Loucy (cell line): ENCODE measurements around the gene EFNB2.

Experiments used
- H2AFZ ChIP-seq: fragments of 200-600 bp; sonication (generic); 2 replicates; pipeline ENCODE4 v1.6.0; 2016; ENCODE audit warnings: antibody characterized with exemption, mild to moderate bottlenecking, low read length, moderate library complexity
- H3F3A ChIP-seq: fragments of 200-600 bp; 2 replicates; pipeline ENCODE4 v1.6.0; 2016; ENCODE audit warnings: antibody characterized with exemption, low read depth, mild to moderate bottlenecking
- H3K27me3 ChIP-seq: fragments of 200-600 bp; sonication (generic); 2 replicates; pipeline ENCODE4 v1.6.1; 2014; ENCODE audit warnings: low read length, mild to moderate bottlenecking; ENCODE audit not compliant: insufficient read depth, poor library complexity, severe bottlenecking
- H3K36me3 ChIP-seq: fragments of 200-600 bp; sonication (generic); 2 replicates; pipeline ENCODE4 v1.6.1; 2016; ENCODE audit warnings: low read length; ENCODE audit not compliant: insufficient read depth
- H3K4me1 ChIP-seq: fragments of 200-600 bp; sonication (generic); 2 replicates; pipeline ENCODE4 v1.5.1; 2014; ENCODE audit warnings: low read length, mild to moderate bottlenecking; ENCODE audit not compliant: insufficient read depth, poor library complexity, severe bottlenecking
- H3K4me2 ChIP-seq: fragments of 200-600 bp; sonication (generic); 2 replicates; pipeline ENCODE4 v1.6.0; 2014; ENCODE audit warnings: antibody characterized with exemption, low read length, low read depth, mild to moderate bottlenecking; ENCODE audit not compliant: poor library complexity, severe bottlenecking
- H3K4me3 ChIP-seq: fragments of 200-600 bp; sonication (generic); 2 replicates; pipeline ENCODE4 v1.5.1; 2014; ENCODE audit warnings: low read length, mild to moderate bottlenecking, mixed read lengths; ENCODE audit not compliant: poor library complexity, severe bottlenecking
- H3K79me2 ChIP-seq: fragments of 200-600 bp; sonication (generic); 2 replicates; pipeline ENCODE4 v1.6.1; 2014; ENCODE audit warnings: low read length; ENCODE audit not compliant: insufficient read depth
- H3K9ac ChIP-seq: fragments of 200-600 bp; sonication (generic); 2 replicates; pipeline ENCODE4 v1.6.0; 2014; ENCODE audit warnings: mild to moderate bottlenecking, low read depth, low read length, moderate library complexity; ENCODE audit not compliant: poor library complexity, severe bottlenecking
- H3K9me2 ChIP-seq: fragments of 200-600 bp; sonication (generic); replicated peaks from 2 replicates; pipeline ENCODE4 v1.6.1; 2016; ENCODE audit warnings: low read depth, low read length, mixed read lengths
- H3K9me3 ChIP-seq: fragments of 200-600 bp; sonication (generic); 2 replicates; pipeline ENCODE4 v1.6.1; 2014; ENCODE audit warnings: mild to moderate bottlenecking, antibody characterized with exemption, low read length, low read depth; ENCODE audit not compliant: insufficient read depth
- H4K20me1 ChIP-seq: fragments of 200-600 bp; sonication (generic); 2 replicates; pipeline ENCODE4 v1.6.0; 2014; ENCODE audit warnings: antibody characterized with exemption, low read length, mild to moderate bottlenecking; ENCODE audit not compliant: insufficient read depth, poor library complexity, severe bottlenecking
- EZH2phosphoT487 ChIP-seq: fragments of 200-600 bp; IDR thresholded peaks from 2 replicates; pipeline ENCODE4 v1.6.1; 2018; ENCODE audit warnings: antibody characterized with exemption, mild to moderate bottlenecking, moderate library complexity, borderline replicate concordance
- TF ChIP-seq, protein P1 (sequence below): fragments of 200-600 bp; sonication (generic); conservative IDR thresholded peaks from 2 replicates; pipeline ENCODE4 v1.5.1; 2014; ENCODE audit warnings: mild to moderate bottlenecking, antibody characterized with exemption, low read length

Gene EFNB2

DNA sequence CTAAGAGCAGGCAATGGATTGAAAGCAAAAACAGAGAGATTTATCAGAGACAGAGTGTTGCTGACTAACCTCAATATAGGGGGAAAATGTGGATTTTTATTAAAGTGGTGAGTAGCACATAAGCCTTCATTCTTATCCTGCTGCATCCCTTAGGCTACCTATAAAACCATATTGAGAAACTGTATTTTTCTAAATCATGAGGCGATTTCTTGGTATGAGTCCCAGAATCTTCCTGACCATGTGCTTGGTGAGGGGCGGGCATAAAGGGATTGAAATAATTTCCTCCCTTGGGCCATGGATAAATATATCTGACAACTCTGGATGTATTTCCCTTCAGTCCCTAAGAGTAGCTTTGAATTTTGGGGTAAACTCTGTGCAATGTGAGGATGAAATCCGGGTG, 72.8 kb downstream of the EFNB2 start:
- TF ChIP-seq, protein P1, sequence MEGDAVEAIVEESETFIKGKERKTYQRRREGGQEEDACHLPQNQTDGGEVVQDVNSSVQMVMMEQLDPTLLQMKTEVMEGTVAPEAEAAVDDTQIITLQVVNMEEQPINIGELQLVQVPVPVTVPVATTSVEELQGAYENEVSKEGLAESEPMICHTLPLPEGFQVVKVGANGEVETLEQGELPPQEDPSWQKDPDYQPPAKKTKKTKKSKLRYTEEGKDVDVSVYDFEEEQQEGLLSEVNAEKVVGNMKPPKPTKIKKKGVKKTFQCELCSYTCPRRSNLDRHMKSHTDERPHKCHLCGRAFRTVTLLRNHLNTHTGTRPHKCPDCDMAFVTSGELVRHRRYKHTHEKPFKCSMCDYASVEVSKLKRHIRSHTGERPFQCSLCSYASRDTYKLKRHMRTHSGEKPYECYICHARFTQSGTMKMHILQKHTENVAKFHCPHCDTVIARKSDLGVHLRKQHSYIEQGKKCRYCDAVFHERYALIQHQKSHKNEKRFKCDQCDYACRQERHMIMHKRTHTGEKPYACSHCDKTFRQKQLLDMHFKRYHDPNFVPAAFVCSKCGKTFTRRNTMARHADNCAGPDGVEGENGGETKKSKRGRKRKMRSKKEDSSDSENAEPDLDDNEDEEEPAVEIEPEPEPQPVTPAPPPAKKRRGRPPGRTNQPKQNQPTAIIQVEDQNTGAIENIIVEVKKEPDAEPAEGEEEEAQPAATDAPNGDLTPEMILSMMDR: no peak
- TF ChIP-seq EZH2phosphoT487: no peak
- Histone ChIP-seq H3K27me3 (no peaks in the 10 kb centered on the region), H3K9me2 (no peaks in the 10 kb centered on the region), H3K4me3 (no peak overlapping the region), H3K36me3 (no peaks in the 10 kb centered on the region), H4K20me1 (no peaks in the 10 kb centered on the region), H3K4me2 (no peak overlapping the region), H3K9ac (no peak overlapping the region), H3F3A (no peaks in the 10 kb centered on the region), H3K9me3 (no peaks in the 10 kb centered on the region), H3K79me2 (no peaks in the 10 kb centered on the region), H3K4me1 (no peaks in the 10 kb centered on the region), H2AFZ (no peak overlapping the region)

DNA sequence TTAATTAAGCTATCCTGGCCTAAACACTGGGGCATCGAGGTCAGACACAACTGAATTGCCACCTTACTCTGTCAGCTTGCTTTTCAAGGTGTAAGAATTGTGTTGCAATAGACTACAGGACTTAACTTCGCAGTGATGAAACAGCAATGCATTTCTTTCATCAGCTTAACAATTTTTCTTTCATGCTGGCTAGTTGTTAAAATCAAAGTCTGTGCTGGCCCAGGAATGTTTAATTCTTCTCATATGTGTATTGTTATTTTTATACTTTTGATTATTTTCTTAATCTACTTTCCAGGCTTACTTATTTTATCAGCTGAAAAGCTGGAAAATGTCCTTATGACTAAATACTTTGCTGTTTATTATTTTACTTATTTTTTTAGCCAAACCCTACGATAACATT, 79.7 kb downstream of the EFNB2 start:
- no peaks in the 10 kb centered on the region for H3F3A ChIP-seq
- no peaks in the 10 kb centered on the region for H3K79me2 ChIP-seq
- H3K9ac ChIP-seq: no peak overlapping the region
- H3K4me1 ChIP-seq: no peaks in the 10 kb centered on the region
- H3K4me2 ChIP-seq: no peak overlapping the region
- no peaks in the 10 kb centered on the region for H3K27me3 ChIP-seq
- no peak for TF ChIP-seq EZH2phosphoT487
- TF ChIP-seq, protein P1: no peak
- no peaks in the 10 kb centered on the region; the same call in 1 of the 2 replicates for H3K9me3 ChIP-seq
- no peaks in the 10 kb centered on the region for H3K36me3 ChIP-seq
- H2AFZ ChIP-seq: no peak overlapping the region
- H3K9me2 ChIP-seq: no peaks in the 10 kb centered on the region
- no peak overlapping the region for H3K4me3 ChIP-seq
- H4K20me1 ChIP-seq: no peaks in the 10 kb centered on the region

DNA sequence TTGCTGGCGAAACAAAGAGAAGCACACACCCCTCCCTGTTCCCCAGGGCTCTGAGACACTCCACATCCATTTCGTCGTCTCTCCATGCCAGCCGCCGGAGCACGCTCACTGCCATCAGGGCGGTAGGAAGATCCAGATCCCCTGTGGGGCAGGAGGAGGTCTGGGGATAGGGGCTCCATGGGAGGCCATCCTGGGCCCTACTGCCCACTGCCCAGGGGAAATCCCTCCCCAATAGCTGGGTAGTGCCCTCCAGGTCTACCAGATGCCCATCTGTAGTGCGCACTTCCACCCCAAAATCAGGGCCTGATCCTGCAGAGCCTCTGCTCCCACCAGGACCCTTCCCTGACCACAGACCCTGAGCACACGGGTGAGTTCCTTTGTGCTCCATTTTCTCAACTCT, 80.3 kb downstream of the EFNB2 start:
- Histone ChIP-seq H3K4me2 (no peak overlapping the region), H3K9ac (no peak overlapping the region), H3F3A (no peaks in the 10 kb centered on the region), H2AFZ (no peak overlapping the region), H3K4me1 (no peaks in the 10 kb centered on the region), H3K27me3 (no peaks in the 10 kb centered on the region), H3K4me3 (no peak overlapping the region), H3K9me3 (no peaks in the 10 kb centered on the region; the same call in 1 of the 2 replicates), H3K36me3 (no peaks in the 10 kb centered on the region), H4K20me1 (no peaks in the 10 kb centered on the region), H3K9me2 (no peaks in the 10 kb centered on the region), H3K79me2 (no peaks in the 10 kb centered on the region)
- TF ChIP-seq EZH2phosphoT487: no peak
- TF ChIP-seq, protein P1: no peak
